ENCODE results near the gene ADORA2B.

DNA sequence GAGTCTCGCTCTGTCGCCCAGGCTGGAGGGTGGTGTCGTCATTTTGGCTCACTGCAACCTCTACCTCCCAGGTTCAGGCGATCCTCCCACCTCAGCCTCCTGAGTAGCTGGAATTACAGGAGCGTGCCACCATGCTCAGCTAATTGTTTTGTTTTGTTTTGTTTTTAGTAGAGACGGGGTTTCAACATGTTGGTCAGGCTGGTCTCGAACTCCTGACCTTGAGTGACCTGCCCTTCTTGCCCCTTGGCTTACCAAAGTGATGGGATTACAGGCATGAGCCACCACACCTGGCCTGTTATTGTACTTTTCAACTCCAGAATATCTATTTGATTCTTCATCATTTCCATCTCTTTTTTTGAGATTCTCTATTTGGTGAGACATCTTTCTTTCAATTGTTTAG, 9.0 kb upstream of the ADORA2B start:
- TF ChIP-seq, protein P1, sequence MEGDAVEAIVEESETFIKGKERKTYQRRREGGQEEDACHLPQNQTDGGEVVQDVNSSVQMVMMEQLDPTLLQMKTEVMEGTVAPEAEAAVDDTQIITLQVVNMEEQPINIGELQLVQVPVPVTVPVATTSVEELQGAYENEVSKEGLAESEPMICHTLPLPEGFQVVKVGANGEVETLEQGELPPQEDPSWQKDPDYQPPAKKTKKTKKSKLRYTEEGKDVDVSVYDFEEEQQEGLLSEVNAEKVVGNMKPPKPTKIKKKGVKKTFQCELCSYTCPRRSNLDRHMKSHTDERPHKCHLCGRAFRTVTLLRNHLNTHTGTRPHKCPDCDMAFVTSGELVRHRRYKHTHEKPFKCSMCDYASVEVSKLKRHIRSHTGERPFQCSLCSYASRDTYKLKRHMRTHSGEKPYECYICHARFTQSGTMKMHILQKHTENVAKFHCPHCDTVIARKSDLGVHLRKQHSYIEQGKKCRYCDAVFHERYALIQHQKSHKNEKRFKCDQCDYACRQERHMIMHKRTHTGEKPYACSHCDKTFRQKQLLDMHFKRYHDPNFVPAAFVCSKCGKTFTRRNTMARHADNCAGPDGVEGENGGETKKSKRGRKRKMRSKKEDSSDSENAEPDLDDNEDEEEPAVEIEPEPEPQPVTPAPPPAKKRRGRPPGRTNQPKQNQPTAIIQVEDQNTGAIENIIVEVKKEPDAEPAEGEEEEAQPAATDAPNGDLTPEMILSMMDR (conservative IDR thresholded peaks at IDR 0.05 in 1 of 2, IDR thresholded peaks at IDR 0.05 in 1 of 2; ENCODE audit: extremely low read depth in 1 of 2, insufficient read depth in 1 of 2, low read depth in 1 of 2, low read length in 2 of 2): no peak
- no peak for TF ChIP-seq EZH2 (IDR thresholded peaks at IDR 0.05; ENCODE audit: borderline replicate concordance, low read length)

Measured in mammary epithelial cell (primary cell).